ENCODE measurements around the gene BCAS3.
"Not testable (repeated sequence)": the region's sequence is repeated elsewhere in the genome, so short reads cannot be mapped to it uniquely, and the experiment has no call there.

The BCAS3 gene

GRCh38 chr17:61029181-61029580 lies 351.5 kb downstream of the BCAS3 start:
- no peaks in the 10 kb centered on the region for H3K36me3 ChIP-seq (ENCODE audit: insufficient read depth, low read length)
- H3K4me3 ChIP-seq (ENCODE audit: low read length), result no peak overlapping the region
- no peaks in the 10 kb centered on the region for H3K4me1 ChIP-seq (ENCODE audit: insufficient read depth, low read length)
- H2AFZ ChIP-seq (ENCODE audit: low read depth, low read length), result no peak overlapping the region
- H3K9me3 ChIP-seq (ENCODE audit: low read length), result no peaks in the 10 kb centered on the region
- H3K27me3 ChIP-seq (ENCODE audit: insufficient read depth, low read length), result no peaks in the 10 kb centered on the region

DNA sequence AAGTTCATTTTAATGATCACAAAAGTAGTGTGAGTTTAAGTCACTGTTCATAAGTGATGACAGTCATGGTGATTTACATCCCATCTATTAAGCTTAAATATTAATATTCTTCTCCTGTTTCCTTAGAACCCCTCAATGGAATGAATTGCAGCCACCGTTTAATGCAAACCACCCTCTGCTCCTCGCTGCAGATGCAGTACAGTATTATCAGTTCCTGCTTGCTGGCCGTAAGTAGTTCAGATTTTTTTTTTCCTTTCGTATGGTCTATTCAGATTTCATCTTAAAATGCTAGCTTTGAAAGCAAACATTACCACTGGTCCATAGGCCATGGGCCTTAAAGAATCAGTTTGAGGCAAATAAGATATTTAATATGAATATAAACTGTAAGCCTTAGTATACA lies 363.0 kb downstream of the BCAS3 start:
- H3K27me3 ChIP-seq (ENCODE audit: insufficient read depth, low read length), result no peaks in the 10 kb centered on the region
- H3K9me3 ChIP-seq (ENCODE audit: low read length), result no peaks in the 10 kb centered on the region
- no peak overlapping the region for H2AFZ ChIP-seq (ENCODE audit: low read depth, low read length)
- H3K4me1 ChIP-seq (ENCODE audit: insufficient read depth, low read length), result no peaks in the 10 kb centered on the region
- H3K4me3 ChIP-seq (ENCODE audit: low read length), result no peak overlapping the region
- no peaks in the 10 kb centered on the region for H3K36me3 ChIP-seq (ENCODE audit: insufficient read depth, low read length)

DNA sequence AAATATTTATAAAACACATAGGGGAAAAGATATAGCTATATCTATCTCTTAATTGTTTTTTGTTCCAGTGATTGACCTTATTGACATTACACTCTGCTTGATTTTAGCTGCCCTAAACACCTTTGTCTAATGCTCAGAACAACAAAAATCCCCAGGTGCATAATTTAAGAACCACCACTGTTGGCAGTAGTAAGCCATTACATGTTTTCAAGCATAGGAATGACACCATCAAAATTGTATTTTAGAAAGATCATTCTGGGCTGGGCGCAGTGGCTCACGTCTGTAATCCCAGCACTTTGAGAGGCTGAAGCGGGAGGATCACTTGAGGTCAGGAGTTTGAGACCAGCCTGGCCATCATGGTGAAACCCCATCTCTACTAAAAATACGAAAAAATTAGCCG lies 364.7 kb downstream of the BCAS3 start:
- H2AFZ ChIP-seq (ENCODE audit: low read depth, low read length); H3K36me3 ChIP-seq (ENCODE audit: insufficient read depth, low read length); H3K27me3 ChIP-seq (ENCODE audit: insufficient read depth, low read length); H3K9me3 ChIP-seq (ENCODE audit: low read length); H3K4me1 ChIP-seq (ENCODE audit: insufficient read depth, low read length); H3K4me3 ChIP-seq (ENCODE audit: low read length): not testable (repeated sequence)

DNA sequence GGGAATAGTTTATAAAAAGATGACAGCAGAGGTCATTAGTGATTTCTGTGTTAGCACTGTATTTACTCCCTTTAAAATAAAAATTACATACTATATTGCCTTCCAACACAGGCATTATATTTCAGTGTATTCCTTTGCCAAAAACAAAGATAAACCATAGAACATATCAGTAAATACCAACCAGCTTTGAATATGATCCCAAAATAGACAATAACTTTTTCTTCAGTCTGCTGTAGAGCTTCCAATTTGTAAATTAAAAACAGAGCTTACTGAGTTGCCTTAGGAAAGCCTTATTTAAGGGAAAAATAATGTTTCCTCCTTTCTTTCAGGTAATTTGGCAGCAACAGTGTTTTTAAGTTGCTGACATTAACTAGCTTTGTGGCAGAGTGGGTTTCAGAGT lies 369.9 kb downstream of the BCAS3 start:
- H3K4me1 ChIP-seq (ENCODE audit: insufficient read depth, low read length), result no peaks in the 10 kb centered on the region
- no peak overlapping the region for H3K4me3 ChIP-seq (ENCODE audit: low read length)
- no peak overlapping the region for H2AFZ ChIP-seq (ENCODE audit: low read depth, low read length)
- H3K27me3 ChIP-seq (ENCODE audit: insufficient read depth, low read length), result no peaks in the 10 kb centered on the region
- H3K36me3 ChIP-seq (ENCODE audit: insufficient read depth, low read length), result no peaks in the 10 kb centered on the region
- no peaks in the 10 kb centered on the region for H3K9me3 ChIP-seq (ENCODE audit: low read length)

- Histone ChIP-seq H3K4me3 (ENCODE audit: low read length) (no peak overlapping the region), H3K27me3 (ENCODE audit: insufficient read depth, low read length) (no peaks in the 10 kb centered on the region), H3K36me3 (ENCODE audit: insufficient read depth, low read length) (no peaks in the 10 kb centered on the region), H3K9me3 (ENCODE audit: low read length) (no peaks in the 10 kb centered on the region), H2AFZ (ENCODE audit: low read depth, low read length) (no peak overlapping the region), H3K4me1 (ENCODE audit: insufficient read depth, low read length) (no peaks in the 10 kb centered on the region)
These were observed 370.9 kb downstream of the BCAS3 start for GRCh38 chr17:61048376-61049106.

DNA sequence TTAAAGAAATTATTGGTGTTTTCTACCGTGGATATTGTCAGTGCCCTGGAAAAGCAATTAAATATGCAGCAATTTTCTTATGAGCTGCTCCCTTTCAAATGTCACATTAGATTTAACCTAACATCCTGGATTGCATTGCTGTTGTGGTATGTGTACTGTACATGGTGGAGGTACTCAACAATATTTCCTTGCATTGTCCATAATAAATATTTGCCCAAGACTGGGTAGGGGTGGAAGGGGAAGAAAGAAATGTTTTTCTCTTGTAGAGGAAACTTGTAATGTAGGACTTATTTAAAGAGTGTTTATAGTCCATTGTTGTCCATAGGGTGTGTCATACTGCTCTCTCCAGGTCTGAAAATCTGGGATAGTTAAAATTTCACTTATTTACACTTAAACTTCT lies 375.8 kb downstream of the BCAS3 start:
- Histone ChIP-seq H3K27me3 (ENCODE audit: insufficient read depth, low read length) (no peaks in the 10 kb centered on the region), H3K36me3 (ENCODE audit: insufficient read depth, low read length) (no peaks in the 10 kb centered on the region), H3K4me3 (ENCODE audit: low read length) (no peak overlapping the region), H2AFZ (ENCODE audit: low read depth, low read length) (no peak overlapping the region), H3K9me3 (ENCODE audit: low read length) (no peaks in the 10 kb centered on the region), H3K4me1 (ENCODE audit: insufficient read depth, low read length) (peaks cover 15% of the 10 kb centered on the region)

DNA sequence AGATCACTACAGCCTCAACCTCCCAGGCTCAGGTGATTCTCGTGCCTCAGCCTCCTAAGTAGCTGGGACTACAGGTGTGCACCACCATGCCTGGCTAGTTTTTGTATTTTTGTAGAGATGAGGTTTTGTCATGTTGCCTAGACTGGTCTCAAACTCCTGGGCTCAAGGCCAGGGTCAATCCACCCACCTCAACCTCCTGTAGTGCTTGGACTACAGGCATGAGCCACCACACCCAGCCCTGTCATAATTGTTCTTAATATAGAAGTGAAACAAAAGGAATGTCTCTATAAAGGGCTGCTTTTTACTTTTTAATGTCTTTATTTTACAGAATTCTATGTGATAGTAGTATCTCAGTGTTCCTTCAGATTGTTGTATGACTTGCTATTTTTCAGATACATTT lies 376.8 kb downstream of the BCAS3 start:
- H3K27me3 ChIP-seq (ENCODE audit: insufficient read depth, low read length), result no peaks in the 10 kb centered on the region

GRCh38 chr17:61057257-61057656 lies 379.6 kb downstream of the BCAS3 start:
- Histone ChIP-seq H2AFZ (ENCODE audit: low read depth, low read length) (no peak overlapping the region), H3K27me3 (ENCODE audit: insufficient read depth, low read length) (no peaks in the 10 kb centered on the region), H3K4me1 (ENCODE audit: insufficient read depth, low read length) (peaks cover 15% of the 10 kb centered on the region), H3K4me3 (ENCODE audit: low read length) (no peak overlapping the region), H3K36me3 (ENCODE audit: insufficient read depth, low read length) (no peaks in the 10 kb centered on the region), H3K9me3 (ENCODE audit: low read length) (no peaks in the 10 kb centered on the region)

More for the DNA sequence above, 376.8 kb downstream of the BCAS3 start:
- H3K36me3 ChIP-seq (ENCODE audit: insufficient read depth, low read length), result no peaks in the 10 kb centered on the region
- no peak overlapping the region for H2AFZ ChIP-seq (ENCODE audit: low read depth, low read length)
- H3K4me1 ChIP-seq (ENCODE audit: insufficient read depth, low read length), result peaks cover 15% of the 10 kb centered on the region
- no peaks in the 10 kb centered on the region for H3K9me3 ChIP-seq (ENCODE audit: low read length)
- no peak overlapping the region for H3K4me3 ChIP-seq (ENCODE audit: low read length)

- H2AFZ ChIP-seq (ENCODE audit: low read depth, low read length), result no peak overlapping the region
- H3K36me3 ChIP-seq (ENCODE audit: insufficient read depth, low read length), result no peaks in the 10 kb centered on the region
- no peak overlapping the region for H3K4me3 ChIP-seq (ENCODE audit: low read length)
- peaks cover 15% of the 10 kb centered on the region for H3K4me1 ChIP-seq (ENCODE audit: insufficient read depth, low read length)
- no peaks in the 10 kb centered on the region for H3K9me3 ChIP-seq (ENCODE audit: low read length)
- no peaks in the 10 kb centered on the region for H3K27me3 ChIP-seq (ENCODE audit: insufficient read depth, low read length)
These were observed 380.4 kb downstream of the BCAS3 start for GRCh38 chr17:61058066-61058465.

DNA sequence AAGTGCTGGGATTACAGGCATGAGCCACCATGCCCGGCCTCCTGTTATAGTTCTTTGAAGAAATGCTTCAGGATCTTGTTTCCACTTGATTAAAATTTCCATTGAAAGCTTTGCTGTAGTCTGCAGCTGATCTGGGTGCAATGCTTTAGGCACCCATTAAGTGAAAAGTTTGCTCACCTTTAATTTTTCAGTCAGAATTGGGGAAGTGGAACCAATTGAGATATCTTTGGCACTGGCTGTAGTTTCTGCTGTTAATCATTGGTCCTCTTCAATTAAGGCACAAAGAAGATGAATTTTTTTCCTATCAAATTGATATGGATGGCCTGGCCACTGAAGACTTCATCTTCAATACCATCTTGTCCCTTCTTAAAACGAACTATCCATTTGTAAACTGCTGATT lies 385.9 kb downstream of the BCAS3 start:
- H3K4me1 ChIP-seq (ENCODE audit: insufficient read depth, low read length), result peaks cover 16% of the 10 kb centered on the region
- no peaks in the 10 kb centered on the region for H3K27me3 ChIP-seq (ENCODE audit: insufficient read depth, low read length)

DNA sequence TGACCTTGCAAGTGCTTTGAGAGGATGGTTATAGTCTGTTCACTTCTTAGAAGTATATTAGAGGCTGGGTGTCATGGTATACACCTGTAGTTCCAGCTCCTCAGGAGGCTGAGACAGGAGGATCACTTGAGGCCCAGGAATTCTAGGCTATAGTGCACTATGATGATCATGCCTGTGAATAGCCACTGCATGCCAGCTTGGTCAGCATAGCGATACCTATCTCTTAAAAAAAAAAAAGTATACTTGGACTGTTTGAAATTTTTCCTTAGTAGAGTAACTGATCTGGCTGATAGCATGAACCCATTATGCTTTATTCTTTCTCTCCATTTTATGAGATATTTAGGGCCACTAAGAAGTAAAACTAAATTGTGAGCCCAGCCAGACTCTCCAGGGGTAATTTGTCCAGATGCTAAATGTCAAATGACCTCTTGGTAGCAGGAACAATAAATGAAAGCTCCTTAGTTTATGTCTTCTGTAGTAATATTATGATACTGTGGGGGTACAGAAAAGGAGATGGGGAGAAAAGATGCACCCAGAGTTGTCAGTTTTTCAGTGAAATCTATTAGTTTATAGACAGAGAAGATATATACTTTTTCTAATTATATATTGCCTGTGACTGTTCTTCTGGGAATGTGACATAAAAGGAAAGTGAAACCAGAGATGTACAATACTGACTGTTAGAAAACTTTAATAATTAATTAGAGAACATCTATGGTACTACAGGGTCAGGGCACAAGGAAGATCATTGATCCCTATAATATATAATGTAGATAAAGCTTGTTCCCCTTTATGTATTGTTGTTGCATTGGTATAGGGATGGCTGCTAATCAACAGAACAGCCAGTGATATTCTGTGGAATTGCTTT lies 386.7 kb downstream of the BCAS3 start:
- Histone ChIP-seq H3K9me3 (ENCODE audit: low read length) (no peaks in the 10 kb centered on the region), H3K4me1 (ENCODE audit: insufficient read depth, low read length) (peaks cover 16% of the 10 kb centered on the region), H3K4me3 (ENCODE audit: low read length) (no peak overlapping the region), H3K36me3 (ENCODE audit: insufficient read depth, low read length) (no peaks in the 10 kb centered on the region), H3K27me3 (ENCODE audit: insufficient read depth, low read length) (no peaks in the 10 kb centered on the region), H2AFZ (ENCODE audit: low read depth, low read length) (no peak overlapping the region)

More for the DNA sequence above, 385.9 kb downstream of the BCAS3 start:
- Histone ChIP-seq H3K36me3 (ENCODE audit: insufficient read depth, low read length) (no peaks in the 10 kb centered on the region), H3K9me3 (ENCODE audit: low read length) (no peaks in the 10 kb centered on the region), H2AFZ (ENCODE audit: low read depth, low read length) (no peak overlapping the region), H3K4me3 (ENCODE audit: low read length) (no peak overlapping the region)

DNA sequence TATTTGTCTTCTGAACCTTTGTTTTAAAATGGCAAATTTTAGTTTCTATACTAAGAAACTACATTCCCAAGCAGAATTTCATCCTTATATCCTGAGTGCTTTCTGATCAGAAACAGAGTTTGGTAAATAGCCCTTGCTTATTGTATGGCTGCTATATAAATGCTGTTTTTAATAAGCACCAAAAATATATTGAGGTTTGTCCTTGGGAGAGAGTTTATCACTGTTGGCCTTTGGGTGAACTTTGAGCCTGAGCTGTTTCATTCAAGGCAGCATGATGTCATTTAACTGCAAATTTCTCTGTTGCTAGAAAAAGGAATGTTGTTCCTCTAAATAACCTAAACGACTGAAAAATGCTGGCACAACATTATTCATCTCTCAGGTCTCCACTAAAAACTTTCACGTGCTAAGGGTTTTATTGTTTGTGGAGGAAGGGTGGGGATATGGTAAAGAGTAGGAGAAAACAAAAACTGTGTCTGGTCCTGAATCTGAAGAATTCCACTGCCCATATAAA lies 387.7 kb downstream of the BCAS3 start:
- Histone ChIP-seq H3K9me3 (ENCODE audit: low read length) (no peaks in the 10 kb centered on the region), H3K36me3 (ENCODE audit: insufficient read depth, low read length) (no peaks in the 10 kb centered on the region), H2AFZ (ENCODE audit: low read depth, low read length) (no peak overlapping the region), H3K4me1 (ENCODE audit: insufficient read depth, low read length) (peaks cover 16% of the 10 kb centered on the region), H3K27me3 (ENCODE audit: insufficient read depth, low read length) (no peaks in the 10 kb centered on the region), H3K4me3 (ENCODE audit: low read length) (no peak overlapping the region)

DNA sequence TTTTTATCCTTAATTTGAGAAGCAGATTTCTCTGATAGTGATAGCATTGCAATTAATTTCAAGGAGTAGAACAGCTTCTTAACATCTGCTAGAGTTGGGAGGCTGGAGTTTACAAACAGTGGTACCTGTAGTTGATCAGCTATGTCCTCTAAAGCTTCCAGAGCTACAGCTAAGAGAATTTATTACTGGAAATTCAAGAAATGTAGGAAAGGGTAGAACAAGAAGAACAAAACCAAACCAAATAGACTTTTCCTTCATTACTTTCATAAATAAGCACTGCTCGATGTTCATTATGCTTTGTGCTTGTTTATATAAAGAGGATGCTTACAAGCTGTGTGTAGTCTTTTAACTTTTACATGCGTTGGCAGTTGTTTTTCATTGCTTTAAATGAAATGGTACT lies 388.4 kb downstream of the BCAS3 start:
- no peaks in the 10 kb centered on the region for H3K27me3 ChIP-seq (ENCODE audit: insufficient read depth, low read length)
- H3K4me3 ChIP-seq (ENCODE audit: low read length), result no peak overlapping the region
- H2AFZ ChIP-seq (ENCODE audit: low read depth, low read length), result no peak overlapping the region
- peaks cover 16% of the 10 kb centered on the region for H3K4me1 ChIP-seq (ENCODE audit: insufficient read depth, low read length)
- H3K9me3 ChIP-seq (ENCODE audit: low read length), result no peaks in the 10 kb centered on the region
- no peaks in the 10 kb centered on the region for H3K36me3 ChIP-seq (ENCODE audit: insufficient read depth, low read length)

Data from neuron (in vitro differentiated cells).